ENCODE data around the gene HORMAD1. TPM values are rescaled to one million over a fixed set of nuclear protein-coding genes. Genes with fewer than 3 reads are reported as not detected.

HORMAD1 gene
- total and polyA plus RNA-seq, 8 donors = 0.08 to 0.28 (median 0.28) TPM; not detected in 5

- WGBS, 2 donors = 79 to 83% methylated on average over 3 of the region's 3 CpGs
These were observed 42.3 kb upstream of the HORMAD1 start for GRCh38 chr1:150763018-150763417.

GRCh38 chr1:150762552-150762951, 41.9 kb upstream of the HORMAD1 start:
- Histone ChIP-seq H3K27ac (no peak overlapping the region), H3K4me3 (no peak overlapping the region), H3K27me3 (no peaks in the 10 kb centered on the region), H3K4me1 (peaks cover 0 to 9% (median 0%) of the 10 kb centered on the region in 3 donors), H3K9me3 (no peaks in the 10 kb centered on the region), H3K36me3 (no peaks in the 10 kb centered on the region)
- ATAC-seq (no peak), DNase-seq (no peak), FAIRE-seq (no peak)
- no peak for TF ChIP-seq CTCF (IDR thresholded peaks at IDR 0.05)
- 89 to 94% methylated on average over 2 of the region's 2 CpGs for WGBS, 2 donors
- intact Hi-C loops (cut with DNase I) = no loop called here

More at GRCh38 chr1:150763018-150763417, 42.3 kb upstream of the HORMAD1 start:
- H3K27ac ChIP-seq = no peak overlapping the region
- H3K36me3 ChIP-seq = no peaks in the 10 kb centered on the region
- H3K9me3 ChIP-seq = no peaks in the 10 kb centered on the region
- H3K27me3 ChIP-seq = no peaks in the 10 kb centered on the region
- no peak overlapping the region for H3K4me3 ChIP-seq
- no peak for TF ChIP-seq CTCF (IDR thresholded peaks at IDR 0.05)
- intact Hi-C loops (cut with DNase I) = no loop called here
- DNase-seq (no peak), ATAC-seq (no peak), FAIRE-seq (no peak)
- H3K4me1 ChIP-seq = peaks cover 0 to 9% (median 0%) of the 10 kb centered on the region in 3 donors

GRCh38 chr1:150761801-150762200, 41.1 kb upstream of the HORMAD1 start:
- ATAC-seq = no peak
- H3K27ac ChIP-seq = no peak overlapping the region
- 96 to 100% methylated on average over 1 of the region's 1 CpG for WGBS, 2 donors
- no peaks in the 10 kb centered on the region for H3K36me3 ChIP-seq
- H3K4me3 ChIP-seq = no peak overlapping the region
- no peak for FAIRE-seq
- intact Hi-C loops (cut with DNase I) = no loop called here
- no peak for TF ChIP-seq CTCF (IDR thresholded peaks at IDR 0.05)
- no peaks in the 10 kb centered on the region for H3K9me3 ChIP-seq
- DNase-seq = no peak
- H3K4me1 ChIP-seq = peaks cover 0 to 9% (median 0%) of the 10 kb centered on the region in 3 donors
- no peaks in the 10 kb centered on the region for H3K27me3 ChIP-seq

GRCh38 chr1:150760013-150760412, 39.3 kb upstream of the HORMAD1 start:
- no peak for ATAC-seq

More at GRCh38 chr1:150760013-150760412, 39.3 kb upstream of the HORMAD1 start:
- Histone ChIP-seq H3K27me3 (no peaks in the 10 kb centered on the region), H3K4me3 (no peak overlapping the region), H3K9me3 (no peaks in the 10 kb centered on the region), H3K4me1 (peaks cover 0 to 9% (median 0%) of the 10 kb centered on the region in 3 donors), H3K27ac (no peak overlapping the region), H3K36me3 (no peaks in the 10 kb centered on the region)
- 84 to 85% methylated on average over 3 of the region's 3 CpGs for WGBS, 2 donors
- DNase-seq (no peak), FAIRE-seq (no peak)
- no peak for TF ChIP-seq CTCF (IDR thresholded peaks at IDR 0.05)
- intact Hi-C loops (cut with DNase I) = no loop called here

Measured in pancreas (tissue), 10 donors.